Bronchial epithelial cell (primary cell): Measurements from ENCODE around the gene OR2F1. TPM values are rescaled to one million over a fixed set of nuclear protein-coding genes. Genes with fewer than 3 reads are reported as not detected.

Experiments used
- DNase-seq: peaks from one replicate; pipeline ENCODE4 v3.0.0-alpha.2; 2010; ENCODE audit warnings: low read depth
- FAIRE-seq: peaks from 2 replicates; lab custom pipeline; 2011; peaks lifted over from hg19 to GRCh38; lab: Jason Lieb, UNC
- H3K27me3 ChIP-seq: 2 replicates; pipeline ENCODE4 v1.5.1; 2011; ENCODE audit warnings: low read length; ENCODE audit not compliant: control insufficient read depth, insufficient read depth
- H3K36me3 ChIP-seq: 2 replicates; pipeline ENCODE4 v1.5.1; 2011; ENCODE audit warnings: low read length; ENCODE audit not compliant: control insufficient read depth, insufficient read depth
- H3K4me3 ChIP-seq: 2 replicates; pipeline ENCODE4 v1.5.1; 2011; ENCODE audit warnings: mild to moderate bottlenecking, low read depth, low read length, control low read depth
- CTCF ChIP-seq: IDR thresholded peaks from 2 replicates; pipeline ENCODE4 v1.5.1; 2011; ENCODE audit warnings: mild to moderate bottlenecking, moderate library complexity, low read length, control low read depth, inconsistent platforms; ENCODE audit not compliant: insufficient read depth, severe bottlenecking
- total RNA-seq: library from RNA; depleted of rRNA; stranded (reverse); fragments of >200 nt; gene quantifications from 2 replicates; pipeline ENCODE4 v1.2.1, GENCODE V29; 2014

Gene OR2F1
- total RNA-seq, 1 donor from 2014 or later = not detected

DNA sequence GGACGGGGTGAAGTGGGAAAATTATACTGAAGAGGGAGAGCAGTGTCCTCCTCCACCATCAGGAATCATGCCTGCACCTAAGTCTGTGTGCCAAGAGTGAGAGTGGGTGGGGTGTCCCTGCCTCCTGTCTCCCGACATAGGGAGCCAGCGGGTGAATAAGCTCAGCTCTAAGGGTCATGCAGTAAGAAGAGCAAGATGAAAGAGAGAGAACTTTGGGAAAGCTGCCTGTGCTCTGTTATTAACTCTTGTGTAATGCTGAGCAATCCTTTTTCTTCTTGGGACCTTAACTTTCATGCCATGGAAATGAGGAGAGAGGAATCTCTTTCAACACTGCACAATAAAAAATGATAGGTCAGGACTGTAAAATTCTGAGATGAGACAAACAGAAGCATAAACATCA is 44.8 kb upstream of the OR2F1 start:
- Histone ChIP-seq H3K27me3 (no peaks in the 10 kb centered on the region), H3K4me3 (no peak overlapping the region), H3K36me3 (no peaks in the 10 kb centered on the region)
- DNase-seq (no peak), FAIRE-seq (no peak)
- TF ChIP-seq CTCF = no peak

DNA sequence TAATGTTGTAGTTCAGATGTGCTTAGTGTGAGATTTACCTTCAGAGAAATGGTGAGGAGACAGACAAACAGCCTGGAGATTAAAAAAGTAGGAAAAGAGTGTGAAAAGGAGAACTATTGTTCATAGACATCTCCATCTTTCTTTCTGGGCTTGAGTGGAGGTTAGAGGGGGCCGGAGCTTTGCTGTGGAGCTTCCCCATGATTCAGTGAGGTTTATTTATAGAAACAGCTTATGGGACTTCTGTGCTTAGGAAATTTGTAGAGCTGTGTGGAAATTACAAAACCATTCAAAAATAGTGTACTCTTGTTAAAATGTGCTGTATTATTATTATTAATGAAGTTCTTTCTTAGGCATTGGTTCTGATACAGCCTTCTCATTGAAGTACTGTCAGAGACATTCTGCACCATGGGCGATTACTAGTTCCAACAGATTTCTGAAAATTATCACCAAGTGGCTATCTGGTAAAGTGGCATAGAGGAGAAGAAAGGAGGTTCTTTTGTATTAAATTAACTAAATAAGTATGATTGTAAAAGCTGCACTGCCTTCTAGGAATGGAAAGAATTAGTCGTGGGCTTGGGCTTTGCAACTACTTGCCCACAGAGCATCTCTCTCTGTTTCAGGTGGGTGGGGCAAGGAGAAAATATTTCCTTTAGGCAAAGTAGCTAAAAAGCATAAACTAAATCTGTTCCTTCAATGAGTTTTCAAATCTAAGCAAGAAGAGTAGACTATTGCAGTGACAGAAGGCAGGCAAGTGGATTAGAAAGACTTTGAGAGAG is 44.0 kb upstream of the OR2F1 start:
- no peak for FAIRE-seq
- no peaks in the 10 kb centered on the region for H3K36me3 ChIP-seq
- DNase-seq = peak; percentile 8

GRCh38 chr7:143913945-143914615 is 40.6 kb upstream of the OR2F1 start:
- FAIRE-seq = no peak
- TF ChIP-seq CTCF = no peak
- DNase-seq = no peak
- H3K27me3 ChIP-seq = no peaks in the 10 kb centered on the region
- H3K4me3 ChIP-seq = no peak overlapping the region
- H3K36me3 ChIP-seq = no peaks in the 10 kb centered on the region

More for the DNA sequence above, 44.0 kb upstream of the OR2F1 start:
- Histone ChIP-seq H3K4me3 (no peak overlapping the region), H3K27me3 (no peaks in the 10 kb centered on the region)
- TF ChIP-seq CTCF = no peak

DNA sequence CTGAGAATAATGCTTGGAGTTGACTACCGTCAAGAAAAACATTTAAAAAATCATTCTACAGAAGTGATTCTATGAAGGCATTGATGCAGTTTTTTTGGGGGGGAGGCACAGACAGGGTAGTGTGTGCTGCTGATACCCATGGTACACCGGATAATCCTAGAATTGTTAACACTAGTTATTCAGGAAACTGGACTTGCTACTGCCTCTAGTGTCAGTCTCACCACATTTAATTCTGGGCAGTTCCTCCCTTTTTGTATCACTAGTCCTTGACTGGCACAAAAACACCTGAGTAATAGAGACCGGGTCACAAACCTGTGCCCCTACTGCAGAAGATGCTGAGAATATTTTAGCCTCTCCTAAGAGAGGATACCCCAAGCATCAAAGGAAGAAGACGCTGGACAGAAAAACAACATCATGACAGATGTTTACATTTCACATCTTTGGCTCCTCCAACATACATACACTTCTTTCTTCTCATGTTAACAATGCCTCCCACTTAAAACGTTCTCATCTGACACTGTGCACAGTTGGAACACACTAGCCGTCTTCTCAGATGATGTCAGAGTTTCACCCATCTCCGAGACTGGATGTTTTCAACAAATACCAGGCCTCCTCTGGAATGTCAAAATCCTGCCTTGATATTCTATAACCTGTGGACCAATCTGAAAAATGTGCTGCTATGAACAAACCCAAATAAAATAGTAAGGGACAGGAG is 39.5 kb upstream of the OR2F1 start:
- Histone ChIP-seq H3K27me3 (no peaks in the 10 kb centered on the region), H3K4me3 (no peak overlapping the region), H3K36me3 (no peaks in the 10 kb centered on the region)
- no peak for DNase-seq
- TF ChIP-seq CTCF = no peak
- FAIRE-seq = no peak

DNA sequence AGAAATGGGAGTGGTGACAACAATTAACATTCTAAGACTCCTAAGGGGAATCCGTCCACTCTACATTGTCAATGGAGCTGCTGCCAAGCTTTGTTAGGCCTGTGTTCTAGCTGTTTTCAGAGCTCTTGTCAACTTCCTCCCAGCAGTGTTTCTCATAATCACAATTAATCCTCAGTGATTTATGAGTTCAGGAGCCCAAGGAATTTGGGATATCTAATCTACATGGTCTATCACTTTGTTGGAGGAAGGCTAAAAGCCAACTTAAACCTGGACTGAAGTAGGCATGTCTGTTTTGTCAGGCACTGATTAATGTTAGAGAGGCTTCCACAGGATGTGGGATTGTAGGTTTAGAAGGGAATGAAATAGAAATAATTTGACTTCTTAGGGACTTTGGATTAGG is 29.8 kb upstream of the OR2F1 start:
- FAIRE-seq (no peak), DNase-seq (no peak)
- Histone ChIP-seq H3K4me3 (no peak overlapping the region), H3K36me3 (no peaks in the 10 kb centered on the region), H3K27me3 (no peaks in the 10 kb centered on the region)
- no peak for TF ChIP-seq CTCF
